SH-SY5Y (cell line): ENCODE data around the gene WWOX.

Experiments used
- GATA2 ChIP-seq: IDR thresholded peaks from 2 replicates; pipeline ENCODE4 v1.6.1; 2011; ENCODE audit warnings: mild to moderate bottlenecking, low read depth, low read length
- GATA3 ChIP-seq: IDR thresholded peaks from 2 replicates; pipeline ENCODE4 v1.6.1; 2011; ENCODE audit warnings: low read depth, mild to moderate bottlenecking, low read length, moderate library complexity

WWOX gene

GRCh38 chr16:78288888-78289287, 189.4 kb downstream of the WWOX start:
- TF ChIP-seq GATA3 (no peak), GATA2 (no peak)

- TF ChIP-seq GATA3 (no peak), GATA2 (no peak)
Observed at GRCh38 chr16:78289373-78289772, 189.9 kb downstream of the WWOX start.

- TF ChIP-seq GATA2: no peak
- no peak for TF ChIP-seq GATA3
Observed at GRCh38 chr16:78289844-78290277, 190.4 kb downstream of the WWOX start.

- no peak for TF ChIP-seq GATA2
- TF ChIP-seq GATA3: no peak
Observed at GRCh38 chr16:78290395-78290794, 190.9 kb downstream of the WWOX start.

GRCh38 chr16:78290872-78291591, 191.6 kb downstream of the WWOX start:
- TF ChIP-seq GATA2 (no peak), GATA3 (no peak)

GRCh38 chr16:78291604-78292003, 192.2 kb downstream of the WWOX start:
- TF ChIP-seq GATA2 (no peak), GATA3 (no peak)

- TF ChIP-seq GATA2: no peak
- no peak for TF ChIP-seq GATA3
Observed at GRCh38 chr16:78292086-78292843, 192.8 kb downstream of the WWOX start.

- TF ChIP-seq GATA2 (no peak), GATA3 (no peak)
Observed at GRCh38 chr16:78292844-78293380, 193.5 kb downstream of the WWOX start.

GRCh38 chr16:78294538-78295225, 195.2 kb downstream of the WWOX start:
- no peak for TF ChIP-seq GATA3

- TF ChIP-seq GATA3 (no peak), GATA2 (no peak)
Observed at GRCh38 chr16:78297066-78297666, 197.7 kb downstream of the WWOX start.

GRCh38 chr16:78298986-78299385, 199.5 kb downstream of the WWOX start:
- TF ChIP-seq GATA2: no peak
- TF ChIP-seq GATA3: no peak

GRCh38 chr16:78300469-78300868, 201.0 kb downstream of the WWOX start:
- TF ChIP-seq GATA3: no peak
- no peak for TF ChIP-seq GATA2

- TF ChIP-seq GATA3 (no peak), GATA2 (no peak)
Observed at GRCh38 chr16:78303946-78304345, 204.5 kb downstream of the WWOX start.

- TF ChIP-seq GATA2 (no peak), GATA3 (no peak)
Observed at GRCh38 chr16:78306361-78306760, 206.9 kb downstream of the WWOX start.
